Neural crest cell (in vitro differentiated cells): ENCODE results near the gene APOD. TPM values are rescaled to one million over a fixed set of nuclear protein-coding genes. Genes with fewer than 3 reads are reported as not detected.

Experiments used
- DNase-seq: peaks from one replicate; pipeline ENCODE4 v3.0.0; 2021; ENCODE audit warnings: low read depth, mixed read lengths, low spot score
- H3K27ac Mint-ChIP-seq: one replicate; pipeline ENCODE4 v1.8.0; 2021; ENCODE audit warnings: mild to moderate bottlenecking, mixed read lengths; ENCODE audit not compliant: unreplicated experiment
- H3K27me3 Mint-ChIP-seq: 2 replicates; pipeline ENCODE4 v1.8.0; 2021; ENCODE audit warnings: low read depth, mild to moderate bottlenecking, mixed read lengths
- H3K36me3 Mint-ChIP-seq: 2 replicates; pipeline ENCODE4 v1.8.0; 2021; ENCODE audit warnings: low read depth, mild to moderate bottlenecking, mixed read lengths
- H3K4me1 Mint-ChIP-seq: 2 replicates; pipeline ENCODE4 v1.8.0; 2021; ENCODE audit warnings: mixed read lengths
- H3K4me3 Mint-ChIP-seq: one replicate; pipeline ENCODE4 v1.8.0; 2021; ENCODE audit warnings: mild to moderate bottlenecking, mixed read lengths
- H3K9me3 Mint-ChIP-seq: 2 replicates; pipeline ENCODE4 v1.8.0; 2021; ENCODE audit warnings: mixed read lengths
- CTCF ChIP-seq: fragments of 200-600 bp; sonication (generic); conservative IDR thresholded peaks from 2 replicates; pipeline ENCODE4 v1.5.0; 2021; ENCODE audit warnings: antibody characterized with exemption, mild to moderate bottlenecking
- total RNA-seq: library from RNA; stranded (reverse); gene quantifications from 2 replicates; pipeline ENCODE4 v1.2.1, GENCODE V29; 2021

Gene APOD
- total RNA-seq, 1 donor from 2014 or later = 1.7 TPM

- no peaks in the 10 kb centered on the region for H3K9me3 Mint-ChIP-seq
These were observed 57.2 kb downstream of the APOD start for GRCh38 chr3:195526492-195526891.

GRCh38 chr3:195524171-195524896 is 59.4 kb downstream of the APOD start:
- Mint-ChIP-seq H3K9me3 (no peaks in the 10 kb centered on the region), H3K4me3 (no peak overlapping the region), H3K27me3 (no peaks in the 10 kb centered on the region), H3K4me1 (no peaks in the 10 kb centered on the region), H3K36me3 (no peaks in the 10 kb centered on the region), H3K27ac (no peak overlapping the region)
- DNase-seq = no peak
- TF ChIP-seq CTCF = no peak

More at GRCh38 chr3:195526492-195526891, 57.2 kb downstream of the APOD start:
- Mint-ChIP-seq H3K4me1 (no peaks in the 10 kb centered on the region), H3K36me3 (no peaks in the 10 kb centered on the region), H3K27ac (no peak overlapping the region), H3K4me3 (no peak overlapping the region), H3K27me3 (no peaks in the 10 kb centered on the region)
- no peak for TF ChIP-seq CTCF
- DNase-seq = no peak

GRCh38 chr3:195522254-195523023 is 61.3 kb downstream of the APOD start:
- no peak overlapping the region for H3K4me3 Mint-ChIP-seq
- H3K36me3 Mint-ChIP-seq = peaks cover 3% of the 10 kb centered on the region

More at GRCh38 chr3:195522254-195523023, 61.3 kb downstream of the APOD start:
- no peak overlapping the region for H3K27ac Mint-ChIP-seq
- H3K9me3 Mint-ChIP-seq = no peaks in the 10 kb centered on the region
- H3K27me3 Mint-ChIP-seq = no peaks in the 10 kb centered on the region
- no peaks in the 10 kb centered on the region for H3K4me1 Mint-ChIP-seq
- peak; percentile 95 for TF ChIP-seq CTCF
- peak; percentile 38 for DNase-seq

Other genes starting within 250 kb of the APOD start
- gene ACAP2, start 140.9 kb downstream of the APOD start, total RNA-seq = 35.7 and 37.8 TPM in 2 replicates
- 29.6 and 31.5 TPM in 2 replicates for gene PPP1R2, start 40.6 kb downstream of the APOD start, total RNA-seq
- gene MUC20, start 137.0 kb upstream of the APOD start, total RNA-seq = 2.3 and 3.0 TPM in 2 replicates
- not detected in 2 replicates for gene MUC4, start 228.0 kb upstream of the APOD start, total RNA-seq